HepG2 (cell line): ENCODE measurements around the gene FANCD2. TPM values are rescaled to one million over a fixed set of nuclear protein-coding genes. Genes with fewer than 3 reads are reported as not detected.

ENCODE experiments used
- ATAC-seq: fragments of 200-7000 bp; cut with Tn5 transposase; 3 replicates; pipeline ENCODE4 v1.9.1; 2020; ENCODE audit warnings: mild to moderate bottlenecking, moderate library complexity
- BruUV-seq: library from RNA; stranded (reverse); fragments of 400-500 nt; replicated peaks from 2 replicates; lab custom pipeline; 2021; lab: Mats Ljungman, UMichigan
- CTCF ChIA-PET: fragments of 300-600 bp; formaldehyde crosslinking; extraction: SDS; loops from one replicate; lab custom pipeline; 2021; ENCODE audit warnings: low total read pairs, inconsistent platforms, low intra/inter-chr PET ratio; lab: Yijun Ruan, JAX
- POLR2A ChIA-PET: fragments of 350-600 bp; sonication (Branson Sonifier 250); formaldehyde crosslinking; loops from one replicate; lab custom pipeline; 2020; ENCODE audit warnings: antibody characterized with exemption, inconsistent platforms; lab: Yijun Ruan, JAX
- DNase-seq: peaks from one replicate; pipeline ENCODE4 v3.0.0-alpha.2; 2015; ENCODE audit warnings: low spot score
- FAIRE-seq: peaks from 3 replicates; lab custom pipeline; 2011; peaks lifted over from hg19 to GRCh38; lab: Jason Lieb, UNC
- H2AFZ ChIP-seq: one replicate; pipeline ENCODE4 v1.6.1; 2011; ENCODE audit warnings: low read length, inconsistent platforms
- H3K27ac ChIP-seq: fragments of 300-600 bp; 3 replicates; pipeline ENCODE4 v1.8.0; 2011; ENCODE audit warnings: mixed run types, mild to moderate bottlenecking, mixed read lengths, low read length, inconsistent platforms; ENCODE audit not compliant: insufficient read depth; ENCODE audit errors: extremely low read length
- H3K27me3 ChIP-seq, 2 experiments: fragments of 200-600 bp in 1 of 2; 2 replicates in 1 of 2; 3 replicates in 1 of 2; pipeline versions ENCODE4 v1.6.0 to v1.8.0; 2011; ENCODE audit warnings: low read length in 2 of 2, mild to moderate bottlenecking in 2 of 2, moderate library complexity in 2 of 2, inconsistent platforms in 1 of 2; ENCODE audit not compliant: insufficient read depth in 2 of 2, control insufficient read depth in 1 of 2
- H3K36me3 ChIP-seq, 2 experiments: fragments of 200-600 bp in 1 of 2; replicated peaks in 1 of 2; 2 replicates in 1 of 2; 3 replicates in 1 of 2; pipeline versions ENCODE4 v1.5.1 to v1.8.0; 2011; ENCODE audit warnings: low read length in 2 of 2, inconsistent platforms in 1 of 2; ENCODE audit not compliant: insufficient read depth in 2 of 2, control insufficient read depth in 1 of 2
- H3K4me1 ChIP-seq: 2 replicates; pipeline ENCODE4 v1.5.1; 2012; ENCODE audit warnings: low read length, inconsistent platforms; ENCODE audit not compliant: insufficient read depth
- H3K4me2 ChIP-seq: 2 replicates; pipeline ENCODE4 v1.6.0; 2011; ENCODE audit warnings: low read depth, low read length, inconsistent platforms
- H3K4me3 ChIP-seq, 3 experiments: fragments of 200-600 bp in 1 of 3; sonication (generic), shearing (Covaris generic) in 1 of 3; replicated peaks in 1 of 3; 2 replicates each; pipeline ENCODE4 v1.5.1; 2011 to 2016; ENCODE audit warnings: low read length in 3 of 3, inconsistent platforms in 2 of 3, low read depth in 2 of 3, mild to moderate bottlenecking in 2 of 3, control low read depth in 1 of 3, mixed read lengths in 1 of 3; ENCODE audit not compliant: insufficient read depth in 1 of 3
- H3K79me2 ChIP-seq: one replicate; pipeline ENCODE4 v1.6.1; 2011; ENCODE audit warnings: low read length, inconsistent platforms; ENCODE audit not compliant: insufficient read depth
- H3K9ac ChIP-seq: 2 replicates; pipeline ENCODE4 v1.6.0; 2011; ENCODE audit warnings: mild to moderate bottlenecking, low read depth, low read length, inconsistent platforms; ENCODE audit not compliant: insufficient read depth
- H3K9me3 ChIP-seq: 2 replicates; pipeline ENCODE4 v1.5.1; 2012; ENCODE audit warnings: mild to moderate bottlenecking, low read length
- H4K20me1 ChIP-seq: 2 replicates; pipeline ENCODE4 v1.6.0; 2011; ENCODE audit warnings: inconsistent platforms, mild to moderate bottlenecking, low read length, moderate library complexity; ENCODE audit not compliant: insufficient read depth
- ARHGAP35 ChIP-seq: sonication (generic); formaldehyde crosslinking; IDR thresholded peaks from 2 replicates; pipeline ENCODE4 v1.9.0; 2022; ENCODE audit warnings: mild to moderate bottlenecking, inconsistent platforms, moderate library complexity, missing genetic modification reagents, borderline replicate concordance
- ETV5 ChIP-seq: IDR thresholded peaks from 2 replicates; pipeline ENCODE4 v1.6.1; 2018; ENCODE audit warnings: missing biosample characterization, missing genetic modification reagents, inconsistent platforms, borderline replicate concordance
- HNRNPH1 ChIP-seq: fragments of 200-400 bp; formaldehyde crosslinking; optimal IDR thresholded peaks from 2 replicates; pipeline ENCODE3; 2017; ENCODE audit warnings: mild to moderate bottlenecking, low read depth, low read length
- HOXA7 ChIP-seq: sonication (generic); formaldehyde crosslinking; IDR thresholded peaks from 2 replicates; pipeline ENCODE4 v1.8.1; 2022; ENCODE audit warnings: mild to moderate bottlenecking, missing genetic modification reagents, moderate library complexity
- JUND ChIP-seq: sonication (generic); formaldehyde crosslinking; IDR thresholded peaks from 2 replicates; pipeline ENCODE4 v1.8.0; 2022; ENCODE audit warnings: mild to moderate bottlenecking, missing genetic modification reagents
- KDM6A ChIP-seq: IDR thresholded peaks from 2 replicates; pipeline ENCODE4 v1.6.1; 2016; ENCODE audit warnings: low read depth
- MEIS1 ChIP-seq: sonication (generic); formaldehyde crosslinking; IDR thresholded peaks from 2 replicates; pipeline ENCODE4 v1.9.0; 2021; ENCODE audit warnings: mild to moderate bottlenecking, missing genetic modification reagents, moderate library complexity, borderline replicate concordance
- NFYB ChIP-seq: sonication (generic); formaldehyde crosslinking; IDR thresholded peaks from 2 replicates; pipeline ENCODE4 v1.4.0; 2020; ENCODE audit warnings: missing genetic modification reagents
- NKX3-1 ChIP-seq: sonication (generic); formaldehyde crosslinking; IDR thresholded peaks from 2 replicates; pipeline ENCODE4 v1.5.0; 2020; ENCODE audit warnings: missing genetic modification reagents
- POLR2A ChIP-seq, 2 experiments: IDR thresholded peaks; 2 replicates each; pipeline ENCODE4 v1.6.1; 2011; ENCODE audit warnings: low read depth in 2 of 2, low read length in 2 of 2, mild to moderate bottlenecking in 1 of 2, moderate library complexity in 1 of 2; ENCODE audit not compliant: insufficient read depth in 1 of 2
- SMAD3 ChIP-seq: sonication (generic); formaldehyde crosslinking; IDR thresholded peaks from 2 replicates; pipeline ENCODE4 v1.4.0; 2020; ENCODE audit warnings: missing genetic modification reagents
- THAP11 ChIP-seq: IDR thresholded peaks from 2 replicates; pipeline ENCODE4 v1.6.1; 2016; ENCODE audit warnings: missing biosample characterization, missing genetic modification reagents
- ZNF225 ChIP-seq: sonication (generic); formaldehyde crosslinking; IDR thresholded peaks from 2 replicates; pipeline ENCODE4 v1.4.0; 2020; ENCODE audit warnings: mild to moderate bottlenecking, missing genetic modification reagents
- ZNF24 ChIP-seq: fragments of 450-650 bp; IDR thresholded peaks from 2 replicates; pipeline ENCODE4 v1.6.1; 2017; ENCODE audit warnings: antibody characterized with exemption, mild to moderate bottlenecking
- ZNF329 ChIP-seq: sonication (generic); formaldehyde crosslinking; IDR thresholded peaks from 2 replicates; pipeline ENCODE4 v1.9.0; 2021; ENCODE audit warnings: low read depth, mild to moderate bottlenecking, missing genetic modification reagents
- WGBS: methylation state at CpG from one replicate; pipeline ENCODE4 v1.1.6; 2017; ENCODE audit warnings: low lambda C conversion rate; 5-methylcytosine and 5-hydroxymethylcytosine counted together
- in situ Hi-C: cut with HindIII; loops from 2 replicates; pipeline ENCODE4 v1.10.0; 2017; ENCODE audit warnings: low pct_unique_long_range_greater_than_20kb; ENCODE audit not compliant: extremely low pct_ligation_motif_present
- intact Hi-C: fragments of 100-400 bp; cut with micrococcal nuclease; formaldehyde crosslinking; loops from one replicate; pipeline ENCODE4 v1.10.0; 2022; ENCODE audit not compliant: unreplicated experiment
- polyA plus RNA-seq, 8 experiments: library from polyadenylated mRNA; depleted of rRNA in 3 of 8; stranded (reverse) in 7 of 8; unstranded in 1 of 8; fragments of >200 nt; fragmentation: Illumina TruSeq in 4 of 8; extraction: Trizol in 4 of 8; gene quantifications; 2 replicates each; pipeline versions ENCODE4 v1.2.1 to v1.2.3, GENCODE V29; 2011 to 2016; ENCODE audit warnings: low read depth in 4 of 8, missing spikeins in 1 of 8, mixed read lengths in 1 of 8; ENCODE audit not compliant: insufficient read depth in 1 of 8
- total RNA-seq, 5 experiments: library from RNA; depleted of rRNA; stranded (reverse); fragments of >200 nt; fragmentation: Illumina TruSeq; extraction: Trizol; gene quantifications; 2 replicates each; pipeline ENCODE4 v1.2.3, GENCODE V29; 2016; ENCODE audit warnings: low read depth in 1 of 5
- TF ChIP-seq, protein P1 (sequence below): sonication (generic); formaldehyde crosslinking; IDR thresholded peaks from 2 replicates; pipeline ENCODE4 v1.4.0; 2020; ENCODE audit warnings: missing genetic modification reagents
- TF ChIP-seq, protein P2 (sequence below): sonication (generic); formaldehyde crosslinking; IDR thresholded peaks from 2 replicates; pipeline ENCODE4 v1.4.0; 2020; ENCODE audit warnings: mild to moderate bottlenecking, missing genetic modification reagents, borderline replicate concordance

Gene FANCD2
- total and polyA plus RNA-seq, 2 of the 13 experiments (the other 11 are each of a cell fraction or from before 2014, with no cell fraction given) = 10.1 to 42.0 TPM

DNA sequence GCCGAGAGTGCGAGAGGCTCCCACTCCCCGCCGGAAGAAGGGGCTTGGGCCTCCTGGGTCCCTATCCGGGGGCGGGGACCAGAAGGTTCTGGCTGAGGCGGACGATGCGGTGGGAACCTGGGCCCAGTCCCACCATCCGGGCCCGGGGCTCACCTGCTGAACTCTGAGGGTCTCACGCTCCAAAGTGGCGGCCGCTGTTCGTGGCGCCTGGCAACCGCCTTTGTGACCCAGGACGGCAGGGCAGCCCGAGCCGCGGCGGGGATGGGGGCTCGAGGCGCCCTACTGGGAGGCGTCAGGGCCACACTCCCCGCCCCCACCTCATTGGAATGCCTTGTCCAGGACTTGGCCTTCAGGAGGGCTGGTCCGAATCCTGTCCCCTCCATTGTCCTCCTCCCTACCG, 81.9 kb downstream of the FANCD2 start, which contains the start of gene FANCD2OS:
FANCD2OS (minus strand) TSS at position 165 of the 400 bp plus-strand sequence. CDS start 3,481 bp downstream, outside the sequence.
- no peaks in the 10 kb centered on the region for H3K27me3 ChIP-seq
- POLR2A ChIA-PET = no interaction called here
- CTCF ChIA-PET = no interaction called here
- H2AFZ ChIP-seq = no peak within 1 kb of the TSS
- H4K20me1 ChIP-seq = no peaks in the 10 kb centered on the region
- FAIRE-seq (no peak), DNase-seq (no peak), ATAC-seq (no peak)
- no peak within 1 kb of the TSS for H3K4me2 ChIP-seq
- no peaks in the 10 kb centered on the region for H3K9me3 ChIP-seq
- no peaks in the 10 kb centered on the region for H3K79me2 ChIP-seq
- no peak within 1 kb of the TSS for H3K27ac ChIP-seq
- H3K4me1 ChIP-seq = peaks cover 10% of the 10 kb centered on the region
- no peak within 1 kb of the TSS for H3K9ac ChIP-seq
- WGBS = 88% methylated on average over 10 of the region's 28 CpGs
- TF ChIP-seq ARHGAP35 (no peak), NFYB (CRISPR knock-in tag) (no peak), SMAD3 (no peak), KDM6A (no peak), HNRNPH1 (no peak), MEIS1 (no peak), NKX3-1 (CRISPR knock-in tag) (no peak), ZNF329 (CRISPR knock-in tag) (no peak), HOXA7 (CRISPR knock-in tag) (no peak), JUND (CRISPR knock-in tag) (no peak), THAP11 (CRISPR knock-in tag) (no peak), ZNF24 (no peak), ZNF225 (no peak), ETV5 (CRISPR knock-in tag) (no peak), POLR2A (IDR thresholded peaks at IDR 0.05; ENCODE audit: insufficient read depth in 1 of 2, low read depth in 2 of 2, low read length in 2 of 2) (no peak)
- TF ChIP-seq, protein P1, sequence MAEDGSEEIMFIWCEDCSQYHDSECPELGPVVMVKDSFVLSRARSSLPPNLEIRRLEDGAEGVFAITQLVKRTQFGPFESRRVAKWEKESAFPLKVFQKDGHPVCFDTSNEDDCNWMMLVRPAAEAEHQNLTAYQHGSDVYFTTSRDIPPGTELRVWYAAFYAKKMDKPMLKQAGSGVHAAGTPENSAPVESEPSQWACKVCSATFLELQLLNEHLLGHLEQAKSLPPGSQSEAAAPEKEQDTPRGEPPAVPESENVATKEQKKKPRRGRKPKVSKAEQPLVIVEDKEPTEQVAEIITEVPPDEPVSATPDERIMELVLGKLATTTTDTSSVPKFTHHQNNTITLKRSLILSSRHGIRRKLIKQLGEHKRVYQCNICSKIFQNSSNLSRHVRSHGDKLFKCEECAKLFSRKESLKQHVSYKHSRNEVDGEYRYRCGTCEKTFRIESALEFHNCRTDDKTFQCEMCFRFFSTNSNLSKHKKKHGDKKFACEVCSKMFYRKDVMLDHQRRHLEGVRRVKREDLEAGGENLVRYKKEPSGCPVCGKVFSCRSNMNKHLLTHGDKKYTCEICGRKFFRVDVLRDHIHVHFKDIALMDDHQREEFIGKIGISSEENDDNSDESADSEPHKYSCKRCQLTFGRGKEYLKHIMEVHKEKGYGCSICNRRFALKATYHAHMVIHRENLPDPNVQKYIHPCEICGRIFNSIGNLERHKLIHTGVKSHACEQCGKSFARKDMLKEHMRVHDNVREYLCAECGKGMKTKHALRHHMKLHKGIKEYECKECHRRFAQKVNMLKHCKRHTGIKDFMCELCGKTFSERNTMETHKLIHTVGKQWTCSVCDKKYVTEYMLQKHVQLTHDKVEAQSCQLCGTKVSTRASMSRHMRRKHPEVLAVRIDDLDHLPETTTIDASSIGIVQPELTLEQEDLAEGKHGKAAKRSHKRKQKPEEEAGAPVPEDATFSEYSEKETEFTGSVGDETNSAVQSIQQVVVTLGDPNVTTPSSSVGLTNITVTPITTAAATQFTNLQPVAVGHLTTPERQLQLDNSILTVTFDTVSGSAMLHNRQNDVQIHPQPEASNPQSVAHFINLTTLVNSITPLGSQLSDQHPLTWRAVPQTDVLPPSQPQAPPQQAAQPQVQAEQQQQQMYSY (CRISPR knock-in tag) = no peak
- TF ChIP-seq, protein P2, sequence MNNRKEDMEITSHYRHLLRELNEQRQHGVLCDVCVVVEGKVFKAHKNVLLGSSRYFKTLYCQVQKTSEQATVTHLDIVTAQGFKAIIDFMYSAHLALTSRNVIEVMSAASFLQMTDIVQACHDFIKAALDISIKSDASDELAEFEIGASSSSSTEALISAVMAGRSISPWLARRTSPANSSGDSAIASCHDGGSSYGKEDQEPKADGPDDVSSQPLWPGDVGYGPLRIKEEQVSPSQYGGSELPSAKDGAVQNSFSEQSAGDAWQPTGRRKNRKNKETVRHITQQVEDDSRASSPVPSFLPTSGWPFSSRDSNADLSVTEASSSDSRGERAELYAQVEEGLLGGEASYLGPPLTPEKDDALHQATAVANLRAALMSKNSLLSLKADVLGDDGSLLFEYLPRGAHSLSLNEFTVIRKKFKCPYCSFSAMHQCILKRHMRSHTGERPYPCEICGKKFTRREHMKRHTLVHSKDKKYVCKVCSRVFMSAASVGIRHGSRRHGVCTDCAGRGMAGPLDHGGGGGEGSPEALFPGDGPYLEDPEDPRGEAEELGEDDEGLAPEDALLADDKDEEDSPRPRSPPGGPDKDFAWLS (CRISPR knock-in tag) = no peak
- H3K36me3 ChIP-seq = no peaks in the 10 kb centered on the region
- intact Hi-C loops (no loop called here), in situ Hi-C loops (no loop called here)
- BruUV-seq = no TSS peak
- no peak within 1 kb of the TSS for H3K4me3 ChIP-seq
